ENCODE measurements around the gene EHMT1.
"Not testable (repeated sequence)": the region's sequence is repeated elsewhere in the genome, so short reads cannot be mapped to it uniquely, and the experiment has no call there.

EHMT1 gene

DNA sequence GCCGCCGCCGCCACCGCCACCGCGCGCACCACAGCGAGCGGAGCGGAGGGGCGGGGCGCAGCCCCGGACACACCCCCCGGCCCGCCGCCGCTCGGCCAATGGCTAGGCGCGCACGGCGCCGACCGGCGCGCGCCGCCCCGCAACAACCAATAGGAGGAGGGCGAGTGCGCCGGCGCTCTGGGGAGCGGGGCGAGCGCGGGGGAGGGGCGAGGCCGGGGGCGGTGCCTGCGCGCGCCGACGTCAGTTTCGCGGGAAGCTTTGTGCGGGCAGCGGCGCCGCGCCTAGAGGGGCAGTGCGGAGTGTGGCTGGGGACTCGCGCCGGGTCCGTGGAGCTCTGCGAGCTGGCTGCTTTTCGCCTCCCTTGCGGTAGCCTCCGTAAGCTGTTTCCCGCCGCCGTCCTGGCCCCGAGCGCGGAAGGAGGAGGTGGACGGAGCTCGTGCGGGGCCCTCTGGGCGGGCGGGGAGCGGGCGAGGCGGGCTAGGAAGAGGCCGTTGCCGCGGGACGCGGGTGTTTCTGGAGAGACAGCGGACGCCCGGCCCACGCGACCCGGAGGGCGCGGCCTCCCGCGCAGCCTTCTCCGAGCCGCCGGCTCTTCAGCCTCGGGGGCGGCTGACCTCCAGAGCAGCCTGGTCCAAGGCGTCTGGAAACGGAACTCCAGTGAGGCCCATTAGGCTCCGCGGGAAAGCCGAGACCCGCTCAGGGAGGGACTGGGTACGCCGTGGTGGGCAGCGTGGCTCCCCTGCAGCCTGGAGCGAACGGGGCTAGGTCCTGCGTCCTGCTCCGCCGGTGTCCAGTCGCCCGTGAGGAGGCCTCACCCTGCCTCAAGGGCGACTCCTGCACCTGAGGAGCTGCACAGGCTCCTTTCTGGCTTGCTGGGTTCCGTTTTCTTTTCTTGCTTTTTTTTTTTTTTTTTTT lies 28.1 kb upstream of the EHMT1 start, which contains the start of gene ZMYND19:
TSS of gene ZMYND19 (minus strand) at position 44 of the 915 bp plus-strand sequence. CDS start 249 bp downstream, outside the sequence.
- peak; percentile 47 for DNase-seq

DNA sequence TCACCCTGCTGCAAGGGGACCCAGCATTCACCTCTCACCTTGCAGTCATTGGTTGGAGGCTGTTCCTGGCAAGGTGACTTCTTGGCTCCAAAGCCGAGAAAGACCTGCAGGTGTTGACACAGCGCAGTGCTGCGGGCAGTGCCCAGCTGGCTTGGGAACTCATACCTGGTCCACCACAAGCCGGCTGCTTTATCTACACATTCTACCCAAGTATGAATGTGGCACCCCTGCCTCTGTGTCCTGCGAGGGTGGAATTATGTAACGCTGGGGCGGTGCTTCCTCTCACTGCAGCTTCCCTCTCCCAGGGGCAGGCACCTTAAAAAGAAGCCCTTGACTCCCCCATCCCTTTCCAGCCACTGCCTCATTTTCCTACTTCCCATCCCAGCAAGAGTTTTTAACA lies 26.0 kb upstream of the EHMT1 start:
- no peak for DNase-seq

DNA sequence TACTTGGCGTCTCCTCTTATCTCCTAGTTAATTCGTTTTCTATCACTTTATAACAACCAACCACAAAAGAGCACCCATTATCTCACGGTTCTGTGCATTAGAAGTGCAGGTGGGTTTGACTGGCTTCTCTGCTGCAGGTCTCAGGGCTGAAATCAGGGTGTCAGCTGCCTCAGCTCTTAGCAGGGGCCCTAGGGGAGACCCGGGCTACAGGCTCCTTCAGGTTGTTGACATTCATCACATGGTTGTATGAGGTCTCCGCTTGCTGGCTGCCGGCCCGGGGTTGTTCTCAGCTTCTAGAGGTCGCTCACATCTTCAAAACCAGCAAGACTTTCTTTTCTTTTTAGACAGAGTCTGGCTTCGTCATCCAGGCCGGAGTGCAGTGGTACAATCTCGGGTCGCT lies 25.6 kb upstream of the EHMT1 start:
- DNase-seq = no peak

GRCh38 chr9:137596577-137596976 lies 22.2 kb upstream of the EHMT1 start:
- not testable (repeated sequence) for DNase-seq

- DNase-seq = no peak
Measured at GRCh38 chr9:137598943-137599342, 19.9 kb upstream of the EHMT1 start.

- DNase-seq = no peak
Measured at GRCh38 chr9:137602661-137603060, 16.1 kb upstream of the EHMT1 start.

DNA sequence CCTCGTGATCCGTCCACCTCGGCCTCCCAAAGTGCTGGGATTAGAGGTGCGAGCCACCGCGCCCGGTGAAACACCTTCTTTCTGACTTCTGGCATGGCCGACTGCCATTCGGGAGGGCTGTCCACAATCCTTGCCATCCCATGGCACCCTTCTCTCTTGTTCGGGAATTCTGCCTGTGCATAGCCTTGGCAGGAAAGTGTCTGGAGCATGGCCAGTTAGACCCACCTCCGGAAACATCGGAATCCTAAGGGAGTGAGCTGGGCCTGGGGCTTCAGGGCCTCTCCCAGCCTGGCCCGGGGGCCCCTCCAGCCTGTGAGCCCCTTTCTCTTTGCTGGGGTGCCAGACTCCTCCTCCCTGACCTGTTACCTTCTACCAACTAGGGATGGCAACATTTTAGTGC lies 14.9 kb upstream of the EHMT1 start:
- no peak for DNase-seq

DNA sequence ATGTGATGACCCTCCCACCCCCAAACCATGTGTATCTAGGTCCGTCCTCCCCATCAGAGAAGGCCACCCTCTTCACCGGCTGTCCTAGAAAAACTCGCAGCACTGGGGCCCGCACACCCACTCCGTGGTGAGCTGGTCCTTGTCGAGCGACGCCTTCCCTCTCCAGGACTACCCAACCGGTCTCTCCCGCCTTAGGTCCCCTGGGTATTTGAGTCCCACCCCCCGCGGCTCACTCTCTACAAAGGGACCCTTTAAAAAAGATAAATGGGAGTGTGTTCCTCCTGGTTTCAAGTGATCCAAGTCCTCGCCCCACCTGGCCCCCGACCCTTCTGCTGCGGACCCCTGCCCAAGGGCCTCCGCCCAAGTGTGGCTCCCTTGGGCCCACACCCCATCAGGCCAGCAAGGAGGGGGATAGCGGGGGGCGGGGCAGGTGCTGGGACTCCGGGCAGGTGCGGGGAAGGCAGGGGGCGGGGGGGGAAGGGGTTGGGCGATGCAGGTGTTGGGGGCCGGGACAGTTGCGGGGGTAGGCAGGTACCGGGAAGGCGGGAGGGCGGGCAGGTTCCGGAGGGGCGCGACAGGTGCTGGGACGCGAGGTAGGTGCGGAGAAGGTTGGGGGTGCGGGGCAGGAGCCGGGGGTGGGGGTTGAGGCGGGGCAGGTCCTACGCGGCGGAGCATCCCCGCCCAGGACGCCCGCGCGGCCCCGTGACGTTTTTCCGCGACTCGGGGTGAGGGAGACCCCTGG lies 14.3 kb upstream of the EHMT1 start:
- no peak for DNase-seq

- peak; percentile 27 for DNase-seq
Measured at GRCh38 chr9:137605121-137606004, 13.4 kb upstream of the EHMT1 start, which contains the start of gene ARRDC1. ARRDC1 (plus strand) TSS chr9:137605686; CDS start chr9:137605718, 32 bp downstream.

DNA sequence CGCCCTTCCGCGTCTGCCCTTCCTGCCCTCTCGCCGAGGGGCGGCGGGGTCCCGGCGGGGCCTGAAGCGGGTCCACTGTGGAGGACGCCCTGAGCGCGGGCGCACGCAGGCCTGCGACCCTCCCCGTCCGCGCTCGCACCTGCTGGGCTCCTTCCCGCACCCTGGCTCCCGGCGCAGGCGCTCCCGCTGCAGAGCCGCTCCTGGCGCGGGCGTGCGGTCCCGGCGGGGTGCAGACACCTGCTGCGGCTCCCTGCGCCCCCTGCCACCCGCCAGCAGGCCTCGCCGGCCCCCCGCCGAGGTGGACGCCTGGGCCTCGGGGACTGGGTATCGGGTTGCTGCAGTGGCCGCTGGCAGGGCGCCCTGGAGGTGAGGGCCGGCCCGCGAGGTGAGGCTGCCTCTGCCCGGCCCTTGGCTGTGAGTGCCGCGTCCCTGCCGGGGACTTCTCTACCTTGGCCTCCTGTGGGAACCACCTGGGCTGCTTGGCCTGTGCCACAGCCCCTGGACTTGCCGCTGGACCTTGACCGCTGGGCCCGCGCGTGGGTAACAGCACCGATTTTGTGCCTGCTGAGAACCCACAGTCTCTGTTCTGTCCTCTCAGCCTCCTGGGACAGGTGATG lies 12.7 kb upstream of the EHMT1 start:
- no peak for DNase-seq

DNA sequence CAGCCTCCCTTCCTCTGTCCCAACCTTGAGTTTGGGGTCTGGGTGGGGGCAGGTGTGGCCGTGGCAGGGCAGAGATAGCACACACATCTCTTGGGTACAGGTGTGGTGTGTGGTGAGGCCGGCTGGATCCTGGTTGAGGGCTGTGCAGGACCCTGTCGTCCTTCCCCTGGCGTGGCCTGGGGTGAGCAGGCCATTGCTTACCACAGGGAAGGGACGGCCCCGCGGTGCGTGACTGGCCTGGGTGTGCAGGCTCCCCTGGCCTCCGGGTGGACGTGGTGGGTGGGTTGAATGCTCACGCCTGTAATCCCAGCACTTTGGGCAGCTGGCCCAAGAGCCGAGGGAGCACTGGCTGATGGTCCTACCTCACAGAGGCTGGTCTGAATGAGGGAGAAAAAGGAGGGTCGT lies 12.1 kb upstream of the EHMT1 start:
- no peak for DNase-seq

- no peak for DNase-seq
Measured at GRCh38 chr9:137607141-137607857, 11.5 kb upstream of the EHMT1 start.

DNA sequence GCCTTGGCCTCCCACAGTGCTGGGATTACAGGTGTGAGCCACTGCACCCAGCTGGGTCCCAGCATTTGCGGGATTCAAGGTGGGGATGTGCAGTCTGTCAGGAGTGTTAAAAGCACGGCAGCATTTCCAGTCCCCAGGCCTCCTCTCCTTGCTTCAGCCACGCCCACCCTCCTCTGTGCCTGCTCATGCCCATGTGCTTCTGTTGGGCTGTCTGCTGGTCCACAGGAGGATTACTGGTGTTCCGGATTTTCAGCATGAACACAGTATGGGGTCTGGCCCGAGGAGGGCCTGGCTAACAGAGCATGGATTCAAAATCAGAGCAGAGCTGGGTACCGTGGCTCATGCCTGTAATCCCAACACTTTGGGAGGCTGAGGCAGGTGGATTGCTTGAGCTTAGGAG lies 7.9 kb upstream of the EHMT1 start:
- no peak for DNase-seq

DNA sequence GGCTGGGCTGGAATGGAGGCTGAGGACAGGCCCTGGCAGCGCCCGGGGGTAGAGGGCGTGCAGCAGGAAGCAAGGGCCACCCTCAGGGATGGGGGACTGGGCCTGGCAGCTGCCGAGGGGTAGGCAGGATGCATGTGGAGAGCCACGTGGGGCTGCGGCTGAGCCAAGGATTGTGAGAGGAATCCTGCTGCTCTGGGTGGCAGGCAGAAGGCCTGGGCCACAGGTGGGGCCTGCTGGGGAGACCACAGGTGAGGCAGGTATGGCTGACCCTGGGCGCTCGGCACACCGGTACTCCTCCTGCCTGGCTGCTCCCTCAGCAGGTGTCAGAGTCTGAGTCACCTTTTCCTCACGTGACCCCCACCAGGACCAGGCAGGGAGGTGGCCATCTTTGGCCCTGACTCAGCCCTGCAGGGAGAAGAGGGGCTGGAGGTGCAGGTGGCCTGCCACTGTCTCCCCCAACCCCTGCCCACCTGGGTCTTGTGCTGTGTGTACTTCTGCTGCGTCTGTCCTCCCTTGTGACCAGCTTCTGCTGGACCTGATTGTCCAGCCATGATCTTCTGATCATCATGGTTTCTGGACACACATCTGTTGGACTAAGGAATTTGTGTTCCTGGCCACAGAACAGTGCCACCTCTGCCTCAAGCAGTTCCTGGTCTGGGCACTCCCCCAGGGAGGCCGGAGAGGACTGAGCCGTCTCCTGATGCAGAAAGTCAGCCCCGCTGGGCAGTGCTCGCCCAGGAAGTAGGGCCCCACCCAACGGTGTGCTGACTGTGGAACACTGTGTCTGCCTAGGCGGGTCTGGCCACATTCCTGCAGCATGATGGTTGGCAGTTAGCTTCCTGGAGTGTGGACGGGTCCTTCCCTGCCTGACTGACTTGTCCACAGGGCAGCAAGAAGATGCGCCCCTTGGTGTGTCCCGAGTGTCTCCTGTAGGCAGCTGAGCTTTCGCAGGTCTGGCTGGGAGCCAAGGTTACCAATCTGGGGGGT lies 6.9 kb upstream of the EHMT1 start:
- no peak for DNase-seq

DNA sequence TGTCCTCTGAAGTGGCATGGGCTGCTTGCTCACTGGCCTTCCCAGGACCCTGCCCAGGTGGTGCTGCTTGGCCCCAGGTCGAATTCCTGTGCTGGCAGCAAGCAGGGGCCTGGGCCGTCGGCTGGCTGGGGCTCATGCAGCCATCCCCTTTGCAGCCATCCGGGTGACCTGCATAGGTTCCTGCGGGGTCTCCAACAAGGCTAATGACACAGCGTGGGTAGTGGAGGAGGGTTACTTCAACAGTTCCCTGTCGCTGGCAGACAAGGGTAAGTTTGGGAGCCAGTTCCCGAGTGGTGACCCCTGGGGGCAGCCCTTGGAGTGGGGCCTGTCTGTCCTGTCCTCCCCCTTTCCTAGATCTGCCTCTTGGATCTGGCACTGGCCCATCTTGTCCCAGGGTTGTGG lies 6.1 kb upstream of the EHMT1 start:
- DNase-seq = no peak

DNA sequence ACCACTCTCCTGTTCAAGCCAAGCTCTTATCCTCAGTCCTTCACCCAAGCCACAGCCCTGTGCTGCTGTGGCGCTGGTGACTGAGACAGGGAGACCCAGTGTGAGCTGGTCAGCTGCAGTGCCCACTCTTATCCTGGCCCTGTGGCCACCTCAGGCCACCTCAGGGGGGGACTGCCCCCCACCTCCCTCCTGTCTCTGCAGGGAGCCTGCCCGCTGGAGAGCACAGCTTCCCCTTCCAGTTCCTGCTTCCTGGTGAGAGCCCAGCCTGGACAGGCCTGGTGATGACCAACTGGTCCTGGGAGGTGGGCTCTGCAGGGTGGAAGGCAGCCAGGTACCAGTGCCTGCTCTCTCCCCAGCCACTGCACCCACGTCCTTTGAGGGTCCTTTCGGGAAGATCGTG lies 5.5 kb upstream of the EHMT1 start:
- DNase-seq = no peak

GRCh38 chr9:137613738-137614523 lies 4.9 kb upstream of the EHMT1 start:
- DNase-seq = no peak

- no peak for DNase-seq
Measured at GRCh38 chr9:137614631-137615386, 4.0 kb upstream of the EHMT1 start.

GRCh38 chr9:137615387-137615871 lies 3.4 kb upstream of the EHMT1 start:
- no peak for DNase-seq
